Keratinocyte (primary cell): ENCODE measurements around the gene KMO. TPM values are rescaled to one million over a fixed set of nuclear protein-coding genes. Genes with fewer than 3 reads are reported as not detected.

Experiments used
- DNase-seq: peaks from one replicate; pipeline ENCODE4 v3.0.0-alpha.2; 2011; ENCODE audit warnings: low read depth, missing footprints, low spot score
- FAIRE-seq: peaks from 2 replicates; lab custom pipeline; 2011; peaks lifted over from hg19 to GRCh38; lab: Jason Lieb, UNC
- H2AFZ ChIP-seq: 2 replicates; pipeline ENCODE4 v1.6.0; 2012; ENCODE audit warnings: low read length, control low read depth, inconsistent platforms; ENCODE audit not compliant: control insufficient read depth
- H3K27ac ChIP-seq: 2 replicates; pipeline ENCODE4 v1.5.1; 2011; ENCODE audit warnings: low read length; ENCODE audit not compliant: control insufficient read depth, insufficient read depth
- H3K27me3 ChIP-seq: 3 replicates; pipeline ENCODE4 v1.6.0; 2011; ENCODE audit warnings: low read length; ENCODE audit not compliant: control insufficient read depth, insufficient read depth; ENCODE audit errors: extremely low read depth
- H3K36me3 ChIP-seq, 2 experiments: 2 replicates in 1 of 2; 3 replicates in 1 of 2; pipeline ENCODE4 v1.5.1; 2011; ENCODE audit warnings: low read length in 2 of 2, mild to moderate bottlenecking in 1 of 2; ENCODE audit not compliant: control insufficient read depth in 2 of 2, insufficient read depth in 2 of 2; ENCODE audit errors: extremely low read depth in 1 of 2
- H3K4me1 ChIP-seq: 3 replicates; pipeline ENCODE4 v1.5.1; 2011; ENCODE audit warnings: low read length; ENCODE audit not compliant: control insufficient read depth, insufficient read depth; ENCODE audit errors: extremely low read depth
- H3K4me2 ChIP-seq: 3 replicates; pipeline ENCODE4 v1.6.0; 2011; ENCODE audit warnings: low read depth, low read length; ENCODE audit not compliant: control insufficient read depth, insufficient read depth; ENCODE audit errors: extremely low read depth
- H3K4me3 ChIP-seq, 3 experiments: fragments of 200-600 bp in 1 of 3; sonication (generic) in 1 of 3; 2 replicates in 2 of 3; 3 replicates in 1 of 3; pipeline ENCODE4 v1.5.1; 2011 to 2016; ENCODE audit warnings: low read length in 3 of 3, mild to moderate bottlenecking in 3 of 3, control low read depth in 2 of 3, inconsistent platforms in 1 of 3, low read depth in 1 of 3, mixed read lengths in 1 of 3, mixed run types in 1 of 3, moderate library complexity in 1 of 3; ENCODE audit not compliant: control insufficient read depth in 2 of 3, insufficient read depth in 2 of 3; ENCODE audit errors: extremely low read depth in 1 of 3
- H3K79me2 ChIP-seq: 2 replicates; pipeline ENCODE4 v1.6.0; 2012; ENCODE audit warnings: low read length; ENCODE audit not compliant: control insufficient read depth, insufficient read depth
- H3K9ac ChIP-seq: 3 replicates; pipeline ENCODE4 v1.6.0; 2011; ENCODE audit warnings: low read length; ENCODE audit not compliant: control insufficient read depth, insufficient read depth; ENCODE audit errors: extremely low read depth
- H3K9me1 ChIP-seq: 3 replicates; pipeline ENCODE4 v1.6.0; 2011; ENCODE audit warnings: low read length; ENCODE audit not compliant: control insufficient read depth, insufficient read depth; ENCODE audit errors: extremely low read depth
- H3K9me3 ChIP-seq: 2 replicates; pipeline ENCODE4 v1.5.1; 2012; ENCODE audit warnings: low read depth, low read length; ENCODE audit not compliant: control insufficient read depth
- H4K20me1 ChIP-seq: 3 replicates; pipeline ENCODE4 v1.6.0; 2011; ENCODE audit warnings: low read length; ENCODE audit not compliant: control insufficient read depth, insufficient read depth; ENCODE audit errors: extremely low read depth
- CTCF ChIP-seq, 3 experiments: IDR thresholded peaks in 1 of 3; conservative IDR thresholded peaks in 1 of 3; optimal IDR thresholded peaks in 1 of 3; 2 replicates in 2 of 3; 3 replicates in 1 of 3; pipeline versions ENCODE3 to v1.5.1; 2011; ENCODE audit warnings: low read length in 3 of 3, mild to moderate bottlenecking in 3 of 3, moderate library complexity in 2 of 3, control low read depth in 1 of 3, inconsistent platforms in 1 of 3; ENCODE audit not compliant: insufficient read depth in 2 of 3; ENCODE audit errors: extremely low read depth in 1 of 3
- EZH2 ChIP-seq: IDR thresholded peaks from one replicate; pipeline ENCODE4 v1.6.1; 2012; ENCODE audit warnings: inconsistent platforms, mild to moderate bottlenecking, low read length, moderate library complexity
- dilution Hi-C: fragments of 300-500 bp; cut with MboI; formaldehyde crosslinking; loops from one replicate; pipeline ENCODE4 v1.7.0; 2020; ENCODE audit warnings: low sequenced_read_pairs; ENCODE audit not compliant: extremely low pct_ligation_motif_present
- polyA plus RNA-seq, 5 experiments: library from polyadenylated mRNA; depleted of rRNA in 3 of 5; stranded (reverse) in 3 of 5; stranded (forward) in 1 of 5; unstranded in 1 of 5; fragments of >200 nt; gene quantifications; 1 replicate in 1 of 5; 2 replicates in 3 of 5; 3 replicates in 1 of 5; pipeline versions ENCODE4 v1.2.1 to v1.2.3, GENCODE V29; 2011 to 2012; ENCODE audit warnings: missing spikeins in 2 of 5, low read depth in 1 of 5, low replicate concordance in 1 of 5

Gene KMO
- polyA plus RNA-seq, 1 donor (not counting 4 experiments of a cell fraction or from before 2014, with no cell fraction given) = 4.7 TPM

- H3K27ac ChIP-seq = no peak overlapping the region
- H3K4me1 ChIP-seq = peaks cover 6% of the 10 kb centered on the region
- H3K27me3 ChIP-seq = no peaks in the 10 kb centered on the region
- no peak overlapping the region for H3K4me2 ChIP-seq
- no peak overlapping the region for H3K4me3 ChIP-seq
- H3K9me3 ChIP-seq = no peaks in the 10 kb centered on the region
- dilution Hi-C loops = no loop called here
- no peak for TF ChIP-seq CTCF (optimal IDR thresholded peaks at IDR 0.05 in 1 of 3, IDR thresholded peaks at IDR 0.05 in 1 of 3, conservative IDR thresholded peaks at IDR 0.05 in 1 of 3; ENCODE audit: extremely low read depth in 1 of 3, insufficient read depth in 2 of 3, low read length in 3 of 3)
- no peak for TF ChIP-seq EZH2
- no peaks in the 10 kb centered on the region for H4K20me1 ChIP-seq
- DNase-seq (no peak), FAIRE-seq (no peak)
- no peak overlapping the region for H3K9ac ChIP-seq
- peaks cover 36% of the 10 kb centered on the region for H3K79me2 ChIP-seq
- no peak overlapping the region for H2AFZ ChIP-seq
- H3K36me3 ChIP-seq = peaks cover 1 to 15% of the 10 kb centered on the region in 2 experiments
- H3K9me1 ChIP-seq = no peaks in the 10 kb centered on the region
Measured at GRCh38 chr1:241631674-241632073, 99.5 kb downstream of the KMO start.

GRCh38 chr1:241632987-241633386 lies 100.8 kb downstream of the KMO start:
- Histone ChIP-seq H3K9me1 (no peaks in the 10 kb centered on the region), H3K27me3 (no peaks in the 10 kb centered on the region), H2AFZ (no peak overlapping the region), H3K79me2 (peaks cover 49% of the 10 kb centered on the region), H3K9ac (no peak overlapping the region), H3K4me2 (no peak overlapping the region), H3K9me3 (no peaks in the 10 kb centered on the region), H3K4me3 (no peak overlapping the region), H4K20me1 (no peaks in the 10 kb centered on the region), H3K36me3 (peaks cover 1 to 15% of the 10 kb centered on the region in 2 experiments), H3K27ac (no peak overlapping the region), H3K4me1 (peaks cover 12% of the 10 kb centered on the region)
- TF ChIP-seq CTCF (optimal IDR thresholded peaks at IDR 0.05 in 1 of 3, IDR thresholded peaks at IDR 0.05 in 1 of 3, conservative IDR thresholded peaks at IDR 0.05 in 1 of 3; ENCODE audit: extremely low read depth in 1 of 3, insufficient read depth in 2 of 3, low read length in 3 of 3) = no peak
- no peak for TF ChIP-seq EZH2
- dilution Hi-C loops = no loop called here
- DNase-seq (no peak), FAIRE-seq (no peak)
